ENCODE measurements around the gene ODAD2.
"Not testable (repeated sequence)": the region's sequence is repeated elsewhere in the genome, so short reads cannot be mapped to it uniquely, and the experiment has no call there.

ODAD2 gene

GRCh38 chr10:27998954-27999275, at the start of gene ODAD2:
Gene ODAD2 (minus strand): TSS chr10:27999079. CDS start chr10:27995142, 3,937 bp downstream.
- DNase-seq, result peak in 1 of 2 donors; percentile 9

GRCh38 chr10:28047061-28047460, 48.2 kb upstream of the ODAD2 start:
- DNase-seq, result no peak

GRCh38 chr10:28046579-28046978, 47.7 kb upstream of the ODAD2 start:
- no peak for DNase-seq

GRCh38 chr10:28043941-28044340, 45.1 kb upstream of the ODAD2 start:
- no peak for DNase-seq

GRCh38 chr10:28036587-28036986, 37.7 kb upstream of the ODAD2 start:
- DNase-seq, result no peak

- DNase-seq, result no peak
Measured at GRCh38 chr10:28020993-28021982, 22.4 kb upstream of the ODAD2 start.

GRCh38 chr10:28020080-28020860, 21.4 kb upstream of the ODAD2 start:
- no peak for DNase-seq

GRCh38 chr10:28014651-28015050, 15.8 kb upstream of the ODAD2 start:
- no peak for DNase-seq

- no peak for DNase-seq
Measured at GRCh38 chr10:28012990-28013515, 14.2 kb upstream of the ODAD2 start.

- DNase-seq, result no peak
Measured at GRCh38 chr10:28010821-28011220, 11.9 kb upstream of the ODAD2 start.

GRCh38 chr10:28008054-28008453, 9.2 kb upstream of the ODAD2 start:
- DNase-seq, result no peak

- no peak for DNase-seq
Measured at GRCh38 chr10:28001353-28001752, 2.5 kb upstream of the ODAD2 start.

- no peak for DNase-seq
Measured at GRCh38 chr10:27998178-27998953, 513 bp downstream of the ODAD2 start.

- no peak for DNase-seq
Measured at GRCh38 chr10:27997865-27998177, 1.1 kb downstream of the ODAD2 start.

- DNase-seq, result no peak
Measured at GRCh38 chr10:27995311-27995710, 3.6 kb downstream of the ODAD2 start.

- DNase-seq, result not testable (repeated sequence)
Measured at GRCh38 chr10:27989357-27989756, 9.5 kb downstream of the ODAD2 start.

GRCh38 chr10:27986821-27987220, 12.1 kb downstream of the ODAD2 start:
- no peak for DNase-seq

GRCh38 chr10:27982875-27983543, 15.9 kb downstream of the ODAD2 start:
- no peak for DNase-seq

- no peak for DNase-seq
Measured at GRCh38 chr10:27981744-27982143, 17.1 kb downstream of the ODAD2 start.

GRCh38 chr10:27970795-27971194, 28.1 kb downstream of the ODAD2 start:
- not testable (repeated sequence) for DNase-seq

- DNase-seq, result not testable (repeated sequence)
Measured at GRCh38 chr10:27969931-27970330, 28.9 kb downstream of the ODAD2 start.

- no peak for DNase-seq
Measured at GRCh38 chr10:27959093-27959715, 39.7 kb downstream of the ODAD2 start.
